NCI-H446 (cell line): ENCODE results near the gene JAK1.
A peak's percentile ranks its signal among the peaks of the same experiment; 100 is the strongest.
"Not testable (repeated sequence)": the region's sequence is repeated elsewhere in the genome, so short reads cannot be mapped to it uniquely, and the experiment has no call there.

Source experiments
- DNase-seq, 2 experiments: peaks; one replicate each; lab custom pipeline; 2025; lab: John Stamatoyannopoulos, UW

Gene JAK1

DNA sequence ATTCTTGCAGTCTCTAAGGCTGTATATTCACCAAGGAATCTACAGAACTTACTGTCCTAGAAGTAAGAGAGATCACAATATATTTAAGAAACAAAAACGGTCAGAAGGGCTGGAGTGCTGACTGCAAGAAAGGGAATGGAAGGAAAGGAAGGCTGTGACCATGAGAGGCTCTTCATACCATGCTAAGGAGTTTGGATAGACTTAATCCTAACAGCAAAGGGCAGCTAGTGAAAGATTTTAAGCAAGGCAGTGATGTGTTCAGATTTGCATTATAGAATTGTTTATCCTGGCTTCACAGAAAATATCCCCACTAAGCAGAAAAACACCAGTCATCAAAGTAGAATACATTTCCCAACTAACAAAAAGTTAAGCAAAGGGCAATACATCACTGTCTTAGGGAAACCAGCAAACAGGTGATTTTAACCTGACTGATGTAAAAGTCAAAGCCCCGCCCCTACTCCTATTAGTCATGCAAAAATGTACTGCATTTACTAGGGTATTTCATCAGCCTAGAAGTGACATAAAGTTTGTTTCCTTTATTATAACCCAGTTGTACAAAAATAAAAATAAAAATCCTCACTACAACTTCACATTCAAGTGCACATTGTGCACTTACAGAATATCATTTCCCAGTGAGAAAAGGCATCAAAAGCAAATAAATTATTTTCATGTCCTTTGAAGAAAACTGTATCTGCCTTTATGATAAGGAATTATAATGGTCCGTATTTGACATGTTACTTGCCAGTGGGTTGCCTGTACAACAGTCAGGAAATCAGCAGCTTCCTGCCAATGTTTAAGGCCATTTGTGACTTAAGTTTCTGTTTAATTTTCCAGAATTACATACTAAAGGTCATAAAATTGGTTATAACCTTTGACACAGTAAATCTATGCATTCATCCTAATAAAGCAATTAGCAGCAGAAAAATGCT, 17.2 kb downstream of the JAK1 start:
- DNase-seq: no peak

DNA sequence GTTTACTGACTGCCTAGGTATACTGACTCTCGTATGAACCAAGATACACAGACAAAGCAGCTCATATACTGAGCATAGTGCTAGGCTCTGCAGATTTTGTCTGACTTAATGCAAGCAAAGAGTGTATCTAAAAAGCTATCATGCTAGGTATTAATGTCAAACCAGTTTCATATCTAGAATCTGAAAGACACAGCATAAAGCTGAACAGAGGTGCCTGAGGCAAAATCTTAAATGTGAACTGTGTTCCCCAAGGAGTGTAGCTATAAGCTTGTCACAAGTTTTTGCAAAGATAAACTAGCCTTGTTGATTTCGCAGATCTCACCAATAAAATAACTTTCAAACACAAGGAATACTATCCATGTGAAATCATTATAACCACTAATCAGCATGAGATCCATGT, 18.1 kb downstream of the JAK1 start:
- DNase-seq: no peak

DNA sequence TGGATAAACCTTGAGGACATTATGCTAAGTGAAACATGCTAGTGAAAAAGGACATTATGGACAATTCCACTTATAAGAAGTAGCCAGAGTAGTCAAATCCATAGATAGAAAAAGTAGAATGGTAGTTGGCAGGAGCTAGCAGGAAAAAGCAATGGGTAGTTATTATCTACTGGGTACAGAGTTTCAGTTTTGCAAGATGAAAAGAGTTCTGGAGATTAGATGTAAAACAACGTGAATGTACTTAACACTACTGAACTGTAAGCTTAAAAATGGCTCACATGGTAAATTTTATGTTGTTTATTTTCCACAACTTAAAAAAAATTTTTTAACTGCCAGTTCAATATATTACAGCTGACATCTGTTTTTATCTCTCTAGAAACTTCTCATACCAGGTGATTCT, 19.4 kb downstream of the JAK1 start:
- DNase-seq: no peak

DNA sequence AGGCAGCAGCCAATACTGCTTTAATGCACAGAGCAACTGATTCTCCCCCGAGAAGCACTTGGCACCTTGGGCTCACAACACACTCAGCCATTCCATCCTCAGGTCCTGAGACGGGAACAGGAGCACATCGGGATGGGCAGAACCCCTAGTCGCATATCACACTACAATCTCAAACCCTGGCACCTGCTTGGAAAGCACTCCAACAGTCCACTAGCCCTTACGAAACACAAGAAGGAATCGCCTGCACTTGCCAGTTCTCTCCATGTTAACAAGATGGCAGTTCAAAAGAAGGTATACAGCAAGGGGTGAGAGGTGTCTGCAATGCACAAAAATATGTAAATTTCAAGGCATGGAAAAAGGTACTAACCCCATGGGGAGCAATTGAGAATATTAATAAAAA, 21.4 kb downstream of the JAK1 start:
- no peak for DNase-seq

DNA sequence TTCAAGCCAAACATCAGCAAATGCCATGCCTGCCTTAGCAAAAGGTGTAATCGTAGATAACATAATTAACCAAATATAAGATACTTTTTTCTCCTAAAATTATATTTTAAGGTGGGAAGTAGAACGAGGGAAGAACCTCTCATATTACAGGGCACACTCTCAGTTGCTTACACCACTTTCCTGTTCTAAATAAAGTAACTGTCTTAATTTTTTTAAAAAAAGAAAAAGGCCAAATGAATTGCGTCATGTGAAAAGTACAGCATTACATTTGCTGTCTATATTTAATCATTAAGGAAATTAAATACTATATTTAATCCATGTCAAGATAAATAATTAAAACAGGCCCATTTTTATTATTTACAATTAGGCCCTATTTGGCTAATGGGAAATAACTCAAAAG, 23.7 kb downstream of the JAK1 start:
- DNase-seq: no peak

DNA sequence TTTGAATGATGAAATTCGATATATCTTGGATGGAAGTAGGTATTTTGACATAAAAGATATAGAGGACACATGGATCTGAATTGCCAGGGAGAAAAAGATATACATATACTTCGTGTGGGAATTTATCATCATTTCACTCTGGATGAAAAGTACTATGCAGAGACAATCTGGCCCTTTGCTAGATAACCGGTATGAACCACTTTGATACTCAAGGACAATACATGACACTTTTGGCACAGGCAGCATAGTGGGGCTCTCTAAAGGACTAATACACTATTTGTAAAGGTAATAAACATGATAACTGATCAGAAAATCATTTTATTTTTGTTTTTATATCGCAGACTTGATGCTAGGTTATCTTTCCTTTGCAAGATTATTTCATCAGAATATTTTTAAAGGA, 24.2 kb downstream of the JAK1 start:
- no peak for DNase-seq

DNA sequence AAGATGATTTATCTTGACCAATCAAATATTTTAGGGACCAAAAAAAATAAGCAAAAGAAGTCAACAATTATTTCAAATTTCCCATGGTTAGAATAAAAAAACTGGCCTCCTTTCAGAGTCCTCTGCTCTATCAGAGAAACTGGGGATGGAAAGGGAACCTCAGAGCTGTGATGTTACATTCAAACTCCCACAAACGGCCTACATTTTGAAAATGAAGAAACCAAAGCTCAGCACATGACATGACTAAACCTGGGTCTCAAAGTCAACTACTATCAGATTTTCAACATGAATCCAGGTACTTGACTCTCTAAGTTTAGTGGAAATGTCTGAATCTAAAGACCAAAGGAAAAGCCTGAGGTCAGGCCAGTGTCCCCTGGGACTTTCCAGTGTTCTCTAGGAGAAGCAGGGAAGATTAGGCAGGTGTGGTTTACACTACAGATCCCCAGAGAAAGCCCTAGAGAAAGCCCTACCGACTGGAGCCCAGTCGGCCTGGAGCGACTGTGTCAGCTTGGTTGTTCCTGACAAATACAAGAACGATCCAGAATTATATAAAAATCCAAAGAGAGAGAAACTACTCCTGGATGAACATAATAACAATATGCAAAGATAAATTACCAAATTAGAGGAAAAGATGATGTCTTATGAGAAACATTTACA, 24.8 kb downstream of the JAK1 start:
- no peak for DNase-seq

DNA sequence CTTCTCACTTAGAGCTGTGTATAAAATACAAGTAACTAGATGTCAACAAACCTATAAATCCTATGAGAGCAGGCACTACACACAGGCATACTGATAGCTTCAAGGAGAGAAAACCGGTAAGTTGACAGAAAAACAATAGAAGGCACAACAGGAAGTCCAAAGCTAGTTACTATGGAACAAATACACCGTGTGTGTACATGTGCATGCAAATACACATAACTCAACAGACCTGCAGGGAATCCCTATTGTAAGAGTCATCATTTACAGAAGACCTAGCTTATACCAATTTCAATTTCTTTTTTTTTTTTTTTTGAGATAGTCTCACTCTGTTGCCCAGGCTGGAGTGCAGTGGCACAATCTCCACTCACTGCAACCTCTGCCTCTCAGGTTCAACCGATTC, 26.3 kb downstream of the JAK1 start:
- no peak for DNase-seq

DNA sequence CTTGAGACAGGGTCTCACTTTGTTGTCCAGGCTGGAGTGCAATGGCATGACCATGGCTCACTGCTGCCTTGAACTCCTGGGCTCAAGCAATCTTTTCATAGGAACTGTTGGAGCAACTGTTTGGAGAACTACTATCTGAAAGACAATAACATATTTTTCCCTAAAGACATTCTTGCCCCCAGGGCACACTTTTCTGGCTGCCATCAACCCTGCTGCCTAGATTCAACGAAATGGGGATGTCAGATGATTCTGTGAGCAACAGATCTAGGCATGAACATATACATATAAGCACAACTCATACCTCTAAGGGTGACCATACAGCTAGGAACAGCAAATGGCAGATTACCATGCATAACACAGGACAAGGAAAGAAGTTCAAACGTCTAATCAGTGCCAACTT, 27.4 kb downstream of the JAK1 start:
- DNase-seq: no peak

DNA sequence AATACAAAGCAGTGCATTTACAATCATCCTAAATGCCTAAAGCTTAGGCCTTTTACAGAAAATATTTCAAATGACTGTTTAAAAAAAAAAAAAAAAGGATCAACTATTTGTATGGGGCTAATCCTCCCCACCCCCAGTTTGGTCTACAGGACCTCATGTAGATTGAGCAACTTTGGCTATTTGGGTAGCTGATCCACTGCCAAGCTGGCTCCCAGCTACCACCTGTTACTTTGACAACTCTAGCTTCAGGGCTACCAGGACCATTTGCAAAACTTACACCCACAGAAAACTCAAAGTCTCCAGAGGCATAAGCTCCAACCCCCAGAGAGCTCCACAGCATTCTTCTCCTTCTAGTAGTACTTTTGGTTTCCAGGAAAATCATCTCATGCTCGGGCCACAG, 29.4 kb downstream of the JAK1 start:
- peak in 1 of 2 experiments; percentile 43 for DNase-seq

DNA sequence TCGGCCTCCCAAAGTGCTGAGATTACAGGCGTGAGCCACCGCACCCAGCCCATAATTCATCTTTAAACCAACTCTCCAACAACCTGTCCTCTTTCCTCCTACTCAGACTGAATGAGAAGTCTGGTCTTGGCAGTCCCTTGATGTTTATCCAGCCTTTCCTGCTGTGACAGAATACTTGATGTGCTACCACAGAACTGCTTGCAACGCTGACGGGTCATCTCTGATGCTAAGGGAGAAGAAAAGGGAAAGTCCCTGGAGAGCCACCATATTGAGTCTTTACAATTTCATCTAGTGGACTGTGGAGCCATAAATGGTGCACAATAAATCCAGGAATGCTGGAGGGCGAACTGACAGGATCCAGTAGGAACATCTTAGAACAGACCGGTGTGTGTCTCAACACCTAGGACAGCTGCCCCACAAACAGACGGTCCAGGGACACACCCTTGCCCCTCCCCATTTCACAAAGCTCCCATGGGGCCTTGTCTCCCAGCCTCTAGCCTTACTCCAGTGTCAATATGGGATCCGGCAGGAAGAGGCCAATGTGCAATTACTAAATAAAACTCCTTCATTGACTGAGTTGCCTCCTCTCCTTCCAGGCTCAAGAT, 30.7 kb downstream of the JAK1 start:
- DNase-seq: peak in 1 of 2 experiments; percentile 12

DNA sequence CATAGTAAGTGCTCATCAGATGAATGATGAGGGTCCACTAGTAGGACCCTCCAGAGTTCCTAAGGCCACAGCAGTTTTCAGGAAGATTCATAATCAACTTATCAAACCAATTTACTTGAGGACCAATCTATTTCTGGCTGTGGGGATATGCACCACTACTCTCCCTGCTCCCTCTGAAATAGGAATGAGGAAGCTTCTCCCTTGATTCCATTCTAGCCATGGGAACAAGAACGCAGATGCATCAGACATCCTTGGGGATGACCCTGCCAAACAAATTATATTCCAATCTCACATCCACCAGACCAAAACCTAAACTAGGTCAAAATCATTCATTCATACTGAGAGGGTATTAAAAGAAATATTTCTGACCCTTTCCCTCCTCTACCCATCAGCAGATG, 31.5 kb downstream of the JAK1 start:
- DNase-seq: no peak

DNA sequence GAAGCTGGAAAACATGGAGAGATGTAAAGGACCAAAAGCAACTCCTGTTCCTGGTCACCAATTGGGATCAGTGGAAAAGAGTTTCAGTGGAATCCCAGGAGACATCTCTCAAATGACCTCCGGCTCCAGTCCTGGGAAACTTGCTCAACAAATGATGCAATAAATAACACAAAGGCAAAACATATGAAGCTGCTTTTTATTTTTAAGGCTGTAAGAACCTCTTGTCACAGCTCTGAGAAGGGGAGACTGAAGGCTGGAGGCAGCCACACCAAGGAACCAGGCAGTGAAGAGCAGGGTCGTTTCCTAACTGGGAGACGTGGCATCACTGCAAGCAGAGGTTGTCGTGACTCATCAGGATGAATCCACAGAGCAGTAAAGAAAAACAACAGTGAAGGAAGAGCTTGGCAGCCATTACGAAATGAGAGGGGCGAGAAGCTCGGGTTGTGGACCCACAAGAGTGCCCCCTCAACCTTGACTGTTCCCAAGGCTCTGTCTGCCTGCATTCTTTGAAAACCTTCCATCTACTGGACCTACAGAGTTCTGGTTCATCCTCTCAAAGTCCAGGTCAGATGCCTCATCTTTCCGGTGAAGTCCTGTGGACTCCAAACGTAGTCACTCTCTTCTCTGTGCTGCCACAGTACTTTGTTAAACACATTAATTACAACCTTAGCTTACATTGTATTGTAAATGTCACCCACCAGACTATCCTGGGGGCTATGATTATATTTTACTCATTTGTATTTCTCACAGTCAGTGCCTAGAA, 32.1 kb downstream of the JAK1 start:
- DNase-seq: no peak

DNA sequence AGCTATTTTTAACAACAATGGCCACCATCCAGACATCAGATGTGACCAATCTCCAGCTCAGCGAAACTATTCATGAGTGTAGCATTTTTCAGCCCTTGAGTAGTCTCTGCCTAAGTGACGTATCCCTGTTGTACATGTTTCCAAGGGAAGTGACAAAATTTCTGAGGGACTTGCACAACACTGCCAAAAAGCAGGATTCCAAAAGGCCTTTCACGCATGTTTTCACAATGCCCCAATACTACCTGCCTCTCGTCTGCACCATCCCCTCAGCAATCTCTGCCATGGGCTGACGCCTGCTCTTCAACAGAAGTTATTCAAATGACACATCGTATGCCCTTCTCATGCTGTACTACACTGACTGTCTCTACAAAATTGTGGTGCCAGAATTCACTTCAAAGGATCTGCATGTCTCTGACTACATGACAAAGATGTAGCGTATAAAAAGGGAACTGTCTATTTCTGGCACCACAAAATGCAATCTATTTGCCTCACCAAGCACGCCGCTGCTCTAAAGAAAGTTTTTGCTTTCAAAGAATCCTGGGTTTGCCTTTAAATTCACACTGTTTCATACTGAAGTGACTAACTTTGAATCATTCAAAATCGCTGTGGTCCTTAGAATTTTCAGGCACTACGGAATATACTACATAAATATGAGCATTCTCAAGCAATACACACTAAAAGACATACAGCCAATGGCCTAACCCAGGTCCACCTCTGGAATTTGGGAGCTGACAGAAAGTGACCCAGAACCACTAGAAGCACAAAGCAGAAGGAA, 32.9 kb downstream of the JAK1 start:
- no peak for DNase-seq

DNA sequence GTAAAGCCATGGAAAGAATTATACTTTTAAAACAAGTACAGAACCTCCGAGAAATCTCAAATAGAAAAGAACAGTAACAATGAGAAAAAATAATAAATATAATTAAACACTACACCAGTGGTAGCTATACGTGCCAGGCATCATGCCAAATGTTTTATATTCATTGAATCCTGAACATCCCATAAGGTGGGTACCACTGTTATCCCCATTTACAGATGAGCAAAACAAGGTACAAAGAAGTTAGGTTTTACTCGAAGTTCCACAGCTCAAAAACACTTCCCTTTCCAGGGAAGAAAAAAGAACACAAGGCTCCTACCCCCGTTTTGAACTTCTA, 33.4 kb downstream of the JAK1 start:
- no peak for DNase-seq

DNA sequence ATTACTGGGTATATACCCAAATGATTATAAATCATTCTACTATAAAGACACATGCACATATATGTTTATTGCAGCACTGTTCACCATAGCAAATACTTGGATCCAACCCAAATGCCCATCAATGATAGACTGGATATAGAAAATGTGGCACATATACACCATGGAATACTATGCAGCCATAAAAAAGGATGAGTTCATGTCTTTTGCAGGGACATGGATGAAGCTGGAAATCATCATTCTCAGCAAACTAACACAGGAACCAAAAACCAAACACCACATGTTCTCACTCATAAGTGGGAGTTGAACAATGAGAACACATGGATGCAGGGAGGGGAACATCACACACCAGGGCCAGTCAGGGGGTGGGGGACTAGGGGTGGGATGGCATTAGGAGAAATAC, 35.7 kb downstream of the JAK1 start:
- not testable (repeated sequence) for DNase-seq

DNA sequence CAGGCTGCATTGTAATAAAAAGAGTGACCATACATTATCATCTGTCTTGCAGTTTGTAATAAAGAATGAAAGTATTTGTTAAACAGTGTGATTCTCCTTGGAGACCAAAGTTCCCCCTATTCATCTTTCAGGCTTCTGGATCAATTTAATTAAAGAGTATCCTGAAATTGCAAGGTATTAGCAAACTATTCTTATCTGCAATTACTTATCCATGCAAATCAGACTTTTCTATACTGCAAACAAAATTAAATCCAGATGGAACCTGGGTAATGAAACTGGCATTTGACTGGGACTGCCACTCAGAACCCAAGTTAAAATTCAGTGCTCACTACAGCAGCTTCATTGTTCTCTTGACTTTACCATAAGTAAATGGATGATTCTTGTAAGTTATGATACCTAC, 37.1 kb downstream of the JAK1 start:
- DNase-seq: no peak

DNA sequence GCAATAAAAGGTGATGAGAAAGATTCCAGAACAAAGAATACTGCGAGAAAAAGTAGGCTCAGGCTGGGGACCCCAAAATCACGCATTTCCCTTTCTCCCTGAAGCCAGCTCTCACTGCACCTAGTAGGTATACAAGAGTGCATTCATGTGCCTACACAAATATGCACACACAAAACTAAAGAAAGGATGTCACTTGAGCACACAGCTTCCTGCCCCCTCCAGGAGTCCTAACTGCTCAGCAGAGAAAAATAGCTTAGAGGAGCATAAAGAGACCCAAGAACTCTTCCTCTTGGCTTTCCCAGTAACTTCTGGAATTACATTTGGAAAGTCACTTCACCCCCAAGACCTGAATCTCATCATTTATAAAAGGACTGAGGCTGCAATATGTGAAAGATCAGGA, 38.0 kb downstream of the JAK1 start:
- no peak for DNase-seq

DNA sequence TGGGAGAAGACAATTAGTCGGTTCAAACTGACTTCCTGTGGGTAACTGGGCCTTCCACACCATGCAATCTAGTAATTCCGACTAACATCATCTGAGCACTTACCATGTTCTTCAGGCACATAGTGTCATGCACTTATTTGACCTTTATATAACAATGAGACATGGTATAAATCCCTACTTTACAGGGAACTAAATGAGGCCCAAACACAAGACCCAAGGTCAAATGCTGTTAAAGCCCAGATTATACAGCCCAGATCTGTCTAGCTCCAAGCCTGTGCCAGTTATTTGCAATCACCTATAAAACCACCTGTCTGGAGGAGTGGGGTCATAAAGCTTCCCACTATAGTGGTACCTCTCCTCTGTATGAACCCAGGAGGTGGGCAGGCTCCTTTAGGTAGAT, 40.8 kb downstream of the JAK1 start:
- no peak for DNase-seq

DNA sequence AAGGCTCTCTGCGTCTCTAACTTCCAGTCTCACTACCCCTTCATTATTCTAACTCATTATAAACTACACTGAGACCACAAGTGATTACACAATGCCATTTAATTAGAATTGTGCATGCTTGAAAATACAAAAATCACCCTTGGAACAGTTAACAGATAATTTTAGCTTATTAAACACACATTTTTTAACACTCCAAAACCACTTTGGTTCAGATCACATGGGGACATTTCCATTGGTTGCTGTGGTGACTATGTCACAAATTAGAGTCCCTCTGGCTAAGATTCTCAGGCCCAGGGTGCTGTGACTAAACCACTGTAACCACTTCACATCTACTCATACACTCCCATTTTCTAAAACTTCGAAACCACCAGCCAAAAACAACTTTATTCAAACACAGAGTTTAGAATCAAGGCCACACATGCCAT, 43.0 kb downstream of the JAK1 start:
- DNase-seq: no peak

DNA sequence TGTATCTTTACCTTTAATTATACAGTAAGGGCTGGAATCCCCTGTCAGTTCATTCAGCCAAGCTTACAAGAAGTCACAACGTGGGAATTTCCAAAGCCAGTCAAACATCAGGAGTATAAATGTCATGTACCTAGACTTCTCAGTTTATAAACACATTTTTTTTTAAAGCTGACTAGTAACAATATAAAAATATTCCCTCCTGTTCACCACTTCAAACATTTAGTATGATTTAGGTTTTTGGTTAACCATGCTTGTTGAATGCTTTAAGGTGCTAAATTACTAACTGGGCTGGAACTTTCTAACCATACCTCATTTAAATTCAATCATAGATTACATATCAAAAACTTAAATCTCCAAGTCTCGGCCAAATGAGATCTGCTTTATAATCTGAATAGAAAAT, 44.0 kb downstream of the JAK1 start:
- DNase-seq: no peak

DNA sequence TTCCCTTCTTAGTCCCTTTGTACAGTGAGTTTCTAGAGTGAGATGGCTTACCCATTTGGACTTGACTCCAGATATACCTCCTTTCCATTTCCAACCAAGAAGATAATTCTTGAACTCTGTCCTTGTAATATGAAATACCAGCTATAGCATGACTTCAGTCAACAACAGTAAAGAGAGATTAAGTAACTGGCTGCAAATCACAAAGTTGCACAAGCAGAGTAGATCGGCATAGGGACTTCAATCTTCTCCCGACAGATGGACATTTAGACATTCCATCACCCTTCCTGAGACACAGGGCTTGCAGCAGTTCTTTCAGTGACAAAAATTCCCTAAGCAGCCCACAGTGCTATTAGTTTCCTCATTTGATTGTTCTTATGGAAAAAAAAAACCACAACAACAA, 44.6 kb downstream of the JAK1 start:
- no peak for DNase-seq
